Measurements from ENCODE around the gene ALG9. TPM values are rescaled to one million over a fixed set of nuclear protein-coding genes. Genes with fewer than 3 reads are reported as not detected.

The ALG9 gene
- polyA plus RNA-seq, 1 donor from 2014 or later: 92.1 TPM

- H3F3A ChIP-seq (ENCODE audit: insufficient read depth, low read length, poor library complexity, severe bottlenecking): no peaks in the 10 kb centered on the region
- TF ChIP-seq EP300 (conservative IDR thresholded peaks at IDR 0.05; ENCODE audit: poor library complexity, severe bottlenecking) (no peak), TAF1 (IDR thresholded peaks at IDR 0.05; ENCODE audit: low read depth) (no peak), CTCF (IDR thresholded peaks at IDR 0.05; ENCODE audit: poor library complexity, severe bottlenecking) (no peak), REST (IDR thresholded peaks at IDR 0.05; ENCODE audit: borderline replicate concordance) (no peak), SMC3 (conservative IDR thresholded peaks at IDR 0.05; ENCODE audit: poor library complexity) (no peak)
- no peak overlapping the region for H3K27ac ChIP-seq (ENCODE audit: low read length)
- no peak overlapping the region for H3K9ac ChIP-seq (ENCODE audit: low read length)
- H3K79me2 ChIP-seq (replicated peaks; ENCODE audit: insufficient read depth, low read length): no peaks in the 10 kb centered on the region
- H3K9me2 ChIP-seq (ENCODE audit: insufficient read depth, low read length): no peaks in the 10 kb centered on the region
- no peak overlapping the region for H3K4me2 ChIP-seq (ENCODE audit: low read length)
- no peaks in the 10 kb centered on the region for H4K20me1 ChIP-seq (ENCODE audit: insufficient read depth)
- H2AFZ ChIP-seq (ENCODE audit: low read depth, low read length): no peak overlapping the region
- H3K36me3 ChIP-seq (ENCODE audit: insufficient read depth, low read length): no peaks in the 10 kb centered on the region
- no peak overlapping the region for H3K4me3 ChIP-seq (ENCODE audit: low read length)
- no peaks in the 10 kb centered on the region for H3K27me3 ChIP-seq (ENCODE audit: insufficient read depth, low read depth, low read length)
- no peaks in the 10 kb centered on the region for H3K9me3 ChIP-seq (ENCODE audit: low read length)
These were observed 33.3 kb downstream of the ALG9 start for GRCh38 chr11:111838054-111838453.

GRCh38 chr11:111837366-111837891, 34.0 kb downstream of the ALG9 start:
- H3F3A ChIP-seq (ENCODE audit: insufficient read depth, low read length, poor library complexity, severe bottlenecking): no peaks in the 10 kb centered on the region
- no peaks in the 10 kb centered on the region for H3K27me3 ChIP-seq (ENCODE audit: insufficient read depth, low read depth, low read length)
- no peaks in the 10 kb centered on the region for H3K9me2 ChIP-seq (ENCODE audit: insufficient read depth, low read length)
- no peak overlapping the region for H3K27ac ChIP-seq (ENCODE audit: low read length)
- no peaks in the 10 kb centered on the region for H3K9me3 ChIP-seq (ENCODE audit: low read length)
- H3K36me3 ChIP-seq (ENCODE audit: insufficient read depth, low read length): no peaks in the 10 kb centered on the region
- no peak overlapping the region for H3K4me2 ChIP-seq (ENCODE audit: low read length)
- TF ChIP-seq REST (IDR thresholded peaks at IDR 0.05; ENCODE audit: borderline replicate concordance) (no peak), SMC3 (conservative IDR thresholded peaks at IDR 0.05; ENCODE audit: poor library complexity) (no peak), TAF1 (IDR thresholded peaks at IDR 0.05; ENCODE audit: low read depth) (no peak)
- H3K4me3 ChIP-seq (ENCODE audit: low read length): no peak overlapping the region
- H4K20me1 ChIP-seq (ENCODE audit: insufficient read depth): no peaks in the 10 kb centered on the region
- H3K79me2 ChIP-seq (replicated peaks; ENCODE audit: insufficient read depth, low read length): no peaks in the 10 kb centered on the region
- H2AFZ ChIP-seq (ENCODE audit: low read depth, low read length): no peak overlapping the region
- no peak overlapping the region for H3K9ac ChIP-seq (ENCODE audit: low read length)

Data from neural cell (in vitro differentiated cells).